Liver (tissue), 9 donors: Measurements from ENCODE around the gene DENND4C. TPM values are rescaled to one million over a fixed set of nuclear protein-coding genes. Genes with fewer than 3 reads are reported as not detected.
"Not testable (repeated sequence)": the region's sequence is repeated elsewhere in the genome, so short reads cannot be mapped to it uniquely, and the experiment has no call there.

Experiments
- DNase-seq: peaks from one replicate; pipeline ENCODE4 v3.0.0-alpha.2; 2017; ENCODE audit warnings: low spot score
- H3K27ac ChIP-seq, 2 donors: one replicate each; pipeline ENCODE4 v1.7.0; 2013; ENCODE audit warnings: inconsistent platforms in 2 of 2, low read length in 2 of 2, control low read depth in 1 of 2, low read depth in 1 of 2, mild to moderate bottlenecking in 1 of 2
- H3K27me3 ChIP-seq, 4 donors: one replicate each; pipeline versions ENCODE4 v1.6.1 to v1.7.0; 2013; ENCODE audit warnings: low read length in 3 of 4, inconsistent platforms in 1 of 4, mild to moderate bottlenecking in 1 of 4, moderate library complexity in 1 of 4; ENCODE audit not compliant: control insufficient read depth in 4 of 4, insufficient read depth in 4 of 4
- H3K36me3 ChIP-seq, 4 donors: one replicate each; pipeline versions ENCODE4 v1.6.1 to v1.7.0; 2013; ENCODE audit warnings: low read length in 3 of 4, mild to moderate bottlenecking in 3 of 4, low read depth in 1 of 4, moderate library complexity in 1 of 4; ENCODE audit not compliant: control insufficient read depth in 4 of 4, insufficient read depth in 3 of 4
- H3K4me1 ChIP-seq, 4 donors: one replicate each; pipeline versions ENCODE4 v1.6.1 to v1.7.0; 2013; ENCODE audit warnings: low read length in 3 of 4, mild to moderate bottlenecking in 3 of 4, moderate library complexity in 1 of 4; ENCODE audit not compliant: control insufficient read depth in 4 of 4, insufficient read depth in 4 of 4
- H3K4me3 ChIP-seq, 3 donors: one replicate each; pipeline versions ENCODE4 v1.6.1 to v1.7.0; 2013; ENCODE audit warnings: low read length in 3 of 3, control low read depth in 1 of 3, low read depth in 1 of 3, mild to moderate bottlenecking in 1 of 3
- H3K9ac ChIP-seq, 2 donors: one replicate each; pipeline ENCODE4 v1.7.0; 2013; ENCODE audit warnings: low read length in 2 of 2, mild to moderate bottlenecking in 2 of 2, moderate library complexity in 2 of 2, control low read depth in 1 of 2, low read depth in 1 of 2
- H3K9me3 ChIP-seq, 4 donors: one replicate each; pipeline versions ENCODE4 v1.6.1 to v1.7.0; 2013; ENCODE audit warnings: low read length in 3 of 4; ENCODE audit not compliant: control insufficient read depth in 4 of 4
- EGR1 ChIP-seq, 2 donors: IDR thresholded peaks; 2 replicates each; pipeline ENCODE4 v1.6.1; 2016 to 2018; ENCODE audit warnings: antibody characterized with exemption in 2 of 2, low read depth in 2 of 2
- GABPA ChIP-seq, 2 donors: IDR thresholded peaks in 1 of 2; conservative IDR thresholded peaks in 1 of 2; 2 replicates each; pipeline ENCODE4 v1.6.1; 2016; ENCODE audit warnings: antibody characterized with exemption in 2 of 2, mild to moderate bottlenecking in 1 of 2, moderate library complexity in 1 of 2
- HNF4G ChIP-seq: IDR thresholded peaks from 2 replicates; pipeline ENCODE4 v1.6.1; 2016; ENCODE audit warnings: antibody characterized with exemption
- RAD21 ChIP-seq, 2 donors: IDR thresholded peaks; 2 replicates each; pipeline ENCODE4 v1.6.1; 2016; ENCODE audit warnings: antibody characterized with exemption in 2 of 2, mild to moderate bottlenecking in 2 of 2
- YY1 ChIP-seq: IDR thresholded peaks from 2 replicates; pipeline ENCODE4 v1.6.1; 2016; ENCODE audit warnings: antibody characterized with exemption, mild to moderate bottlenecking
- WGBS: extraction: QIAGEN DNeasy Blood & Tissue Kit; methylation state at CpG from one replicate; pipeline ENCODE4 v1.1.7; 2013; 5-methylcytosine and 5-hydroxymethylcytosine counted together
- polyA plus RNA-seq, 2 donors: library from polyadenylated mRNA; stranded (reverse) in 1 of 2; unstranded in 1 of 2; fragments of 200-250 nt in 1 of 2; fragments of >200 nt in 1 of 2; fragmentation: Nextera tagmentation in 1 of 2; extraction: Ambion mirVana in 1 of 2; gene quantifications; one replicate each; pipeline versions ENCODE4 v1.2.1 to v1.2.3, GENCODE V29; 2013 to 2015
- total RNA-seq, 2 donors: library from RNA; depleted of rRNA; stranded (reverse); fragments of >200 nt; gene quantifications; one replicate each; pipeline ENCODE4 v1.2.3, GENCODE V29; 2014
- TF ChIP-seq, protein P1 (sequence below): IDR thresholded peaks from 2 replicates; pipeline ENCODE4 v1.6.1; 2016; ENCODE audit warnings: antibody characterized with exemption
- TF ChIP-seq, protein P2 (sequence below): IDR thresholded peaks from 2 replicates; pipeline ENCODE4 v1.6.1; 2016; ENCODE audit warnings: antibody characterized with exemption, mild to moderate bottlenecking
- donor health status: healthy.
- donor health status: healthy.
- donor health status: healthy.
- donor health status: healthy.
- donor health status: healthy.

The DENND4C gene
- total and polyA plus RNA-seq, 4 donors: 6.9 to 54.9 (median 14.8) TPM

DNA sequence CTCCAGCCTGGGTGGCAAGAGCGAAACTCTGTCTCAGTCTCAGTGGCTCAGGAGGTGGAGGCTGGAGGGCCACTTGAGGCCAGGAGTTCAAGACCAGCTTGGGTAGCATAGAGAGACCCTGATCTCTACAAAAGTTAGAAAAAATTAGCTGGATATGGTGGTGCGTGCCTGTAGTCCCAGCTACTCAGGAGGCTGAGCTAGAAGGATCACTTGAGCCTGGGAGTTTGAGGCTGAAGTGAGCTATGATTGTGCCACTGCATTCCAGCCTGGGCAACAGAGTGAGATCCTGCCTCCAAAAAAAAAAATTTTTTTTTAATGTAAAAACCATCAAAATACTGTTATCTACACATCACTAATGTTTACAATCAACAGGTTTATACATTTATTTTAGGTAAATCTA is 24.6 kb downstream of the DENND4C start:
- no peak for DNase-seq
- Histone ChIP-seq H3K27ac (no peak overlapping the region), H3K36me3 (no peaks in the 10 kb centered on the region), H3K9me3 (no peaks in the 10 kb centered on the region), H3K9ac (no peak overlapping the region), H3K4me1 (peaks cover 0 to 9% (median 4%) of the 10 kb centered on the region in 4 donors), H3K27me3 (no peaks in the 10 kb centered on the region), H3K4me3 (no peak overlapping the region)
- TF ChIP-seq, protein P1, sequence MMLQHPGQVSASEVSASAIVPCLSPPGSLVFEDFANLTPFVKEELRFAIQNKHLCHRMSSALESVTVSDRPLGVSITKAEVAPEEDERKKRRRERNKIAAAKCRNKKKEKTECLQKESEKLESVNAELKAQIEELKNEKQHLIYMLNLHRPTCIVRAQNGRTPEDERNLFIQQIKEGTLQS: no peak
- TF ChIP-seq RAD21 (IDR thresholded peaks at IDR 0.05) (no peak), GABPA (IDR thresholded peaks at IDR 0.05 in 1 of 2, conservative IDR thresholded peaks at IDR 0.05 in 1 of 2) (no peak), EGR1 (IDR thresholded peaks at IDR 0.05; ENCODE audit: low read depth in 2 of 2) (no peak)
- 98% methylated on average over 2 of the region's 2 CpGs for WGBS

DNA sequence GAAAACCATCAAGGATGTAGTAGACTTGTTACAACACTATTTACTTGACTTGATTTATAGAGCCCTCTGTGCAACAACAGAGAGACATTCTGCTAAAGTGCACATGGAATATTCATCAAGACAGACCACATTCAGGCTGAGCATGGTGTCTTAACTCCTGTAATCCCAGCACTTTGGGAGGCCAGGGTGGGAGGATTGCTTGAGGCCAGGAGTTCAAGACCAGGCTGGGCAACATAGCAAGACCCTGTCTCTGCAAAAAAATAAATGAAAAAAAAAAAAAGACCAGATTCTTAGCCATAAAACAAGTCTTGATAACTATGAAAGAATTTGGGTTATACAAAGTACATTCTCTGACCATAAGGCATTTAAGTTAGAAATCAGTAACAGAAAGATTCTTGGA is 25.3 kb downstream of the DENND4C start:
- DNase-seq: no peak
- Histone ChIP-seq H3K9me3 (no peaks in the 10 kb centered on the region), H3K27ac (no peak overlapping the region), H3K4me1 (peaks cover 2 to 9% (median 4%) of the 10 kb centered on the region in 4 donors), H3K4me3 (no peak overlapping the region), H3K36me3 (no peaks in the 10 kb centered on the region), H3K9ac (no peak overlapping the region), H3K27me3 (no peaks in the 10 kb centered on the region)
- TF ChIP-seq YY1 (no peak), HNF4G (no peak)

DNA sequence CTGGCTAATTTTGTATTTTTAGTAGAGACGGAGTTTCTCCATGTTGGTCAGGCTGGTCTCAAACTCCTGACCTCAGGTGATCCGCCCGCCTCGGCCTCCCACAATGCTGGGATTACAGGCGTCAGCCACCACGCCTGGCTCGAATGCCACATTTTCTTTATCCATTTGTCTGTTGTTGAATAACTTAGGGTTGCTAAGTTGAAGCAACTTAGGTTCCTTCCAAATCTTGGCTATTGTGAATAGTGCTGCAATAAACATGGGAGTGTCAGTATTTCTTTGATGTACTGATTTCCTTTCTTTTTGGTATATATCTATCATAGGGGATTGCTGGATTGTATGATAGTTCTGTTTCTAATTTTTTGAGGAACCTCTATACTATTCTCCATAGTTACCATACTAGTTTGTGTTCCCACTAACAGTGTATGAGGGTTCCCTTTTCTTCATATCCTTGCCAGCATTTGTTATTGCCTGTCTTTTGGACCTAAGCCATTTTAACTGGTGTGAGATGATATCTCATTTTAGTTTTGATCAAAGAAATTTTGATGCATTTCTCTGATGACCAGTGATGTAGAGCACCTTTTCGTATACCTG is 29.3 kb downstream of the DENND4C start:
- not testable (repeated sequence) for DNase-seq, H3K27ac ChIP-seq, H3K4me1 ChIP-seq, H3K9ac ChIP-seq, H3K9me3 ChIP-seq, H3K4me3 ChIP-seq, H3K36me3 ChIP-seq, H3K27me3 ChIP-seq
- WGBS: 94% methylated on average over 8 of the region's 8 CpGs

DNA sequence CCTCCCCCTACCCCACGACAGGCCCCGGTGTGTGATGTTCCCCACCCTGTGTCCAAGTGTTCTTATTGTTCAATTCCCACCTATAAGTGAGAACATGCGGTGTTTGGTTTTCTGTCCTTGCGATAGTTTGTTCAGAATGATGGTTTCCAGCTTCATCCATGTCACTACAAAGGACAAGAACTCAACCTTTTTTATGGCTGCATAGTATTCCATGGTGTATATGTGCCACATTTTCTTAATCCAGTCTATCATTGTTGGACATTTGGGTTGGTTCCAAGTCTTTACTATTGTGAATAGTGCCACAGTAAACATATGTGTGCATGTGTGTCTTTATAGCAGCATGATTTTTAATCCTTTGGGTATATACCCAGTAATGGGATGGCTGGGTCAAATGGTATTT is 35.1 kb downstream of the DENND4C start:
- not testable (repeated sequence) for H3K27me3 ChIP-seq, H3K9ac ChIP-seq, H3K27ac ChIP-seq, H3K4me3 ChIP-seq, H3K4me1 ChIP-seq, H3K36me3 ChIP-seq, H3K9me3 ChIP-seq, DNase-seq
- WGBS: 95% methylated on average over 4 of the region's 4 CpGs

DNA sequence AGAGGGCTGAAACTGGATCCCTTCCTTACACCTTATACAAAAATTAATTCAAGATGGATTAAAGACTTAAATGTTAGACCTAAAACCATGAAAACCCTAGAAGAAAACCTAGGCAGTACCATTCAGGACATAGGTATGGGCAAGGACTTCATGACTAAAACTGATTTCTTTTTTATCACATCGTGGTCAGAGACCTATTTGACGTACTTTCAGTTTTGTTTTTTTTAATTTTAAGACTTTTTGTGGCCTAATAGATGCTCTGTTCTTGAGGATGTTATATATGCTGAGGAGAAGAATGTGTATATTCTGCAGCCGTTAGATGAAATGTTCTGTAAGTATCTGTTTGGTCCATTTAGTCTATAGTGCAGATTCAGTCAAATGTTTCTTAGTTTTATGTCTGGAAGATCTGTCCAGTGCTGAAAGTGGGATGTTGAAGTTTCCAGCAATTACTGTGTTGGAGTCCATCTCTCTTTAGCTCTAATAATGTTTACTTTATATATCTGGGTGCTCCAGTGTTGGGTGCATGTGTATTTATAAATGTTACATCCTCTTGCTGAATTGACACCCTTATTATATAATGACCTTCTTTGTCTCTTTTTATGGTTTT is 36.4 kb downstream of the DENND4C start:
- not testable (repeated sequence) for H3K4me1 ChIP-seq, H3K4me3 ChIP-seq, H3K27me3 ChIP-seq, DNase-seq, H3K9me3 ChIP-seq, H3K27ac ChIP-seq, H3K9ac ChIP-seq, H3K36me3 ChIP-seq
- WGBS: 93% methylated on average over 3 of the region's 3 CpGs
- TF ChIP-seq, protein P2, sequence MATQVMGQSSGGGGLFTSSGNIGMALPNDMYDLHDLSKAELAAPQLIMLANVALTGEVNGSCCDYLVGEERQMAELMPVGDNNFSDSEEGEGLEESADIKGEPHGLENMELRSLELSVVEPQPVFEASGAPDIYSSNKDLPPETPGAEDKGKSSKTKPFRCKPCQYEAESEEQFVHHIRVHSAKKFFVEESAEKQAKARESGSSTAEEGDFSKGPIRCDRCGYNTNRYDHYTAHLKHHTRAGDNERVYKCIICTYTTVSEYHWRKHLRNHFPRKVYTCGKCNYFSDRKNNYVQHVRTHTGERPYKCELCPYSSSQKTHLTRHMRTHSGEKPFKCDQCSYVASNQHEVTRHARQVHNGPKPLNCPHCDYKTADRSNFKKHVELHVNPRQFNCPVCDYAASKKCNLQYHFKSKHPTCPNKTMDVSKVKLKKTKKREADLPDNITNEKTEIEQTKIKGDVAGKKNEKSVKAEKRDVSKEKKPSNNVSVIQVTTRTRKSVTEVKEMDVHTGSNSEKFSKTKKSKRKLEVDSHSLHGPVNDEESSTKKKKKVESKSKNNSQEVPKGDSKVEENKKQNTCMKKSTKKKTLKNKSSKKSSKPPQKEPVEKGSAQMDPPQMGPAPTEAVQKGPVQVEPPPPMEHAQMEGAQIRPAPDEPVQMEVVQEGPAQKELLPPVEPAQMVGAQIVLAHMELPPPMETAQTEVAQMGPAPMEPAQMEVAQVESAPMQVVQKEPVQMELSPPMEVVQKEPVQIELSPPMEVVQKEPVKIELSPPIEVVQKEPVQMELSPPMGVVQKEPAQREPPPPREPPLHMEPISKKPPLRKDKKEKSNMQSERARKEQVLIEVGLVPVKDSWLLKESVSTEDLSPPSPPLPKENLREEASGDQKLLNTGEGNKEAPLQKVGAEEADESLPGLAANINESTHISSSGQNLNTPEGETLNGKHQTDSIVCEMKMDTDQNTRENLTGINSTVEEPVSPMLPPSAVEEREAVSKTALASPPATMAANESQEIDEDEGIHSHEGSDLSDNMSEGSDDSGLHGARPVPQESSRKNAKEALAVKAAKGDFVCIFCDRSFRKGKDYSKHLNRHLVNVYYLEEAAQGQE: peak; percentile 93
